ENCODE results near the gene FHOD1.
A peak's percentile ranks its signal among the peaks of the same experiment; 100 is the strongest.

DNA sequence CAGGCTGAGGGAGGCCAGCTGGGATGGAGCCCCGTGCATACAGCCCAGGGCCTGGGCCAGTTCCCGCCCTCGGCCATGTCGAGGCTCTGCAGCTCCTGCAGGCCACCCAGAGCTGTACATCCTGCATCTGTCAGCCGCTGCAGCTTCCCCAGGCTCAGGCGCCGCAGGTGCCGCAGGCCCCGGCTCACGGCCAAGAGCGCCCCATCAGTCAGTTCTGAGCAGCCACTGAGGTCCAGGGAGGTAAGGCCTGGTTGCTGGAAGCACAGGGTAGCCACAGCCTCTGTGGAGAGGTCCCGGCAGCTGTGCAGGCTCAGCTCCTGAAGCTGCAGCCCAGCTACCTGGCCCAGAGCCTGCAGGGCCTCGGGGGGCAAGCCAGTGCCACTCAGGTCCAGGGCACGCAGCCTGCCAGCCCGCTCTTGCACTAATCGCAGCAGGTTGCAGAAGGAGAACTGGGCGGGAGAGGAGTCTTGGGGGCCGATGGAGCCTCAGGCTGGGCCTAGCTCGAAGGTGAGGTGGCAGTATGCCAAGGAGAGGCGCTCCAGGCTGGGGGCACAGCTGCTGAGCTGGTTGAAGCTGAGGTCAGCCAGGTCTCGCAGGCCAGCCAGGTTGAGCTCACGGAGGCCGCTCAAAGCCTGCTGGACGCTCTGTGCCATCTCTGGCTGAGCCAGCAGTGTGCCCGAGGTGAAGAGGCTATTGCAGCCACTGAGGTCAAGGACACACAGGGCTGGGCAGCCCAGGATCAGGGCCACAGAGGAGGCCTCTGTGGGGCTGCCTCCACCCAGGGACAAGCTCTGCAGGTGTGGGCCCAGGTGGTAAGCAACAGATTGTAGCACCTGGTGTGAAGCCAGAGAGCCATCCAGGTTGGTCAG lies 37.0 kb downstream of the FHOD1 start:
- TF ChIP-seq CREB1 (IDR thresholded peaks at IDR 0.05) (no peak), CREB1 (CRISPR knock-in tag; IDR thresholded peaks at IDR 0.05) (no peak), STAT6 (CRISPR knock-in tag; IDR thresholded peaks at IDR 0.05; ENCODE audit: borderline replicate concordance) (no peak), SUZ12 (IDR thresholded peaks at IDR 0.05; ENCODE audit: low read depth, low read length) (no peak), ZMYM3 (CRISPR knock-in tag; IDR thresholded peaks at IDR 0.05) (0 out of 2 replicates have a peak, but pooled peaks have one; percentile 38), FOXA1 (IDR thresholded peaks at IDR 0.05) (no peak), FOXA1 (CRISPR knock-in tag; IDR thresholded peaks at IDR 0.05) (no peak), POLR2AphosphoS5 (IDR thresholded peaks at IDR 0.05; ENCODE audit: low read depth, low read length) (no peak), GTF2F1 (IDR thresholded peaks at IDR 0.05; ENCODE audit: low read length) (no peak), SNAPC5 (CRISPR knock-in tag; IDR thresholded peaks at IDR 0.05; ENCODE audit: borderline replicate concordance) (no peak)
